ENCODE measurements around the gene ALAS1.
"Not testable (repeated sequence)": the region's sequence is repeated elsewhere in the genome, so short reads cannot be mapped to it uniquely, and the experiment has no call there.

Gene ALAS1

DNA sequence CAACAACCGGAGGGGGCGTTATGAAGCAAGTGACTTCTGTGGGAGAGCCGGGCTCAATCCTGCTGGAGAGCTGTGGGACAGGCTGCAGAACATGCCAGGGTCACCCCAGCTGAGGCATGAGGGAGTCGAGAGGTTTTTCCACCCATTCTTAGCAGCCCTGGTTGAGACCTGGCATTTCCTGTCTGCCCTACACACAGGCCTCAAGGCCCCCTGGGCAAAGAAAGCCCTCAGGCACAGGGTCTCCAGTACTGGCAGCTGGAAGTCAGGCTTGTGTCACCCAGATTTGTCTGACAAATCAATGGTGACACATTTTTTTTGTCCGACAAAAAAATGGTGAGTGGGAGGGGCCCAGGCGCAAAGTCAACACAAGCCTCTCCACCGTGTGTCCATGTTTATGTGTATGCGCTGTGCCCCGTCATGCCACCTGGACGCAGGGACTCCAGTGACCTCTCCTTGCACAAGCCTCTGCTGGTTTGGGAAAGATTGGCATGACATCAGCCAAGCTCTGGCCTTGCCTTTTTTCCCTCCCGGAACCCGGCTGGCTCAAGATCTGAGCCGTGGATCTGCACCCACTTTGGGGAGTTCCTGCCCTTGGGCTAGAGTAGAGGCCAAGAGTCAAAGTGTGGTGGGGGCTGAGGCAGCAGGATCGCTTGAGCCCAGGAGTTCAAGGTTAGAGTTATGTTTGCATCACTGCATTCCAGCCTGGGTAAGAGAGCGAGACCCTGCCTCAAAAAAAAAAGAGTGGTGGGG is 20.8 kb upstream of the ALAS1 start:
- no peak for DNase-seq (ENCODE audit: low read depth, low spot score)

DNA sequence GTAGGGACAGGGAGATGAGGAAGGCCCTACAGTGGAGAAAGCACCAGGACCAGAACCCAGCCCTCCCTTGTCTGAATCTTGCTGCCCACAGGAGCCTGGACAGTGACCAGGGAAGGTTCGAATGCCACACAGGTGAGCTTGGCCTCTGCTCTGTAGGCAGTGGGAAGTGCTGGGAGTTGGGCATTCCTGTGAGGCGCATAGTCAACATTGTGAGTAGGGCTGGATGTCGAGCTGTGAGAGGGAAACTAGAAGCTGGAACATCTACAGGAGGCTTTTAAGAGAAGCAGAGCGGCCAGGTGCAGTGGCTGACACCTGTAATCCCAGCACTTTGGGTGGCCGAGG is 20.3 kb upstream of the ALAS1 start:
- no peak for DNase-seq (ENCODE audit: low read depth, low spot score)

DNA sequence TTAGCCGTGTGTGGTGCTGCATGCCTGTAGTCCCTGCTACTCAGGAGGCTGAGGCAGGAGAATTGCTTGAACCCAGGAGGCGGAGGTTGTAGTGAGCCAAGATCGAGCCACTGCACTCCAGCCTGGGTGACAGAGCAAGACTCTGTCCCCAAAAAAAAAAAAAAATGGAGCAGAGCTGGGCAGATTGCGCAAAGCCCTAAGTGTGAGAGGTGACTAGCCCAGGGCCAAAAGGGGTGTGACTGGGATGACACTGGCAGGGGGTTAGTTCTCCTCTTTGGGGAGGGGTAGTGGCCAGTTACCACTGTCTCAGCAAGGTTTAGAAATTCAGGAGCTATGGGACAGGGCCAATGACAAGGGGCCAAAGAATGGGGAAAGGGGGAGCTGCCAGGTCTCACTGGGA is 19.8 kb upstream of the ALAS1 start:
- not testable (repeated sequence) for DNase-seq (ENCODE audit: low read depth, low spot score)

DNA sequence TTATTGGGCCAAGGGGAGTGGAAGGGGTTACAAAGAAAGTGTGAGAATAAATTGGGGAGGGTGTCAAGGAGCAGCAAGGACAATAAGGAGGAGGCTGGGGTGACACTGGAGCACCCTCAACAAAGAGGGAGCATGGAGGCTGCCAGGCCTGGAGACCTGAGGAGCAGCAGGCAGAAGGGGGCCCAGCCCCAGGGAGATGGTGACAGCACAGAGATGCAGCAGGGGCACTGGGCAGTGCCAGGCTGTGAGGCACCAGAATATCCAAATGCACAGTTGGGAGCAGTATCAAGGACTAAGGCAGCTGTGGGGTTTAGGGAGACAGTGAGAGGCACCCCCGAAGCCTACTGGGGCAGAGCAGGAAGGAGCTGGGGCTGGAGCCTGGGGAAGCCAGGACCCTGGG is 19.4 kb upstream of the ALAS1 start:
- DNase-seq (ENCODE audit: low read depth, low spot score) = no peak

DNA sequence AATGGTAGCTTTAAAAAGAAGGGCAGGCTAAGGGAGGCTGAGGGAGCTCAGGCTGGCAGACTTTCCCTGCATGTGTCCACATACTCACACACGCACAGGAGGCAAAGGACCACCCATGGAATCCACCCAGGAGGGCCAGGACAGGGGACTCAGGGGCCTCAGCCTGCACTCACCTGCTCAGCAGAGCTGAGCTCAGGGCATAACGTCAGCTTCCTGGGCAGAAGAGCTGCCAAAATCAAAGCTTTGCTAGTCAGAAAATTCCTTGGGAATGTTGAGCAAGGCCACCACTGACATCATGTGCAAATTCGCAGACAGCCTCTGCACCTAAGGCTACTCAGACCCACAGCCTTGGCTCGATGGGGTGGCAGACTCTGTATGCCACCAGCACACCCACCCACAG is 16.4 kb upstream of the ALAS1 start:
- no peak for DNase-seq (ENCODE audit: low read depth, low spot score)

DNA sequence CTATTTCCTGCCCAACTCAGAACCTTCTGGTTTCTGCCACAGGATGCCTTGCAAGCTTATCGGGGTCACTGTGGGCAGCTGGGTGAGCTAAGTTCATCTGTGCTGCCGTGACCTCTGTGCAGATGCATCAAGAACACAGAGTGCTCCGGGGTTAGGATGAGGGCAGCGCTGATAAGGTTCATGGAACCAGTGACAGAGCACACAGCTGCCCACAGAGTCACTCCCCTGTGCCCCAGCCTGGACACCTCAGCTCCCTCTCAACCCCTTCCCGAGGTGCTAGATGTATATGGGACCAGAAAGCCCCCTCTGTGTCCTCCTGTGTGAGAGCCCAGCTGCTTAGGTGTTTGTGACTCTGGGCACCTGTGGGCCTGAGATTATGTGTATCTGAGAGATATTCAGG is 15.8 kb upstream of the ALAS1 start:
- DNase-seq (ENCODE audit: low read depth, low spot score) = no peak

DNA sequence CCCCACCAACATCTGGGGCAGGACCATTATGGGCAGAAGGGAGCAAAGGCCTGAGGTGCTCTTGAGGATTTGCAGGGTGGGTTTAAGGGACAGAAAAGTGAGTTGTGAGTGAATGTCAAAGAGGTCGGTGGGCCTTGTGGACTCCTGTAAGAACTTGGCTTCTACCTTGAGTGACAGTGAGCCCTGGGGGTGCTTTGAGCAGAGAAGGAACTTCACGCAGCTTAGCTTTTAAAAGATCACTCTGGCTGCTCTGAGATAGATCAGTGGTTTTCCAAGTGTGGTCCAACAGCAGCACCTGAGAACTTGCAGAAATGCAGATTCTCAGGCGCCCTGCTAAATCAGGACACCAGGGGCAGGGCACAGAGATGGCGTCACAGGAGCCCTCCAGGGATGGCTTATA is 15.3 kb upstream of the ALAS1 start:
- DNase-seq (ENCODE audit: low read depth, low spot score) = no peak

DNA sequence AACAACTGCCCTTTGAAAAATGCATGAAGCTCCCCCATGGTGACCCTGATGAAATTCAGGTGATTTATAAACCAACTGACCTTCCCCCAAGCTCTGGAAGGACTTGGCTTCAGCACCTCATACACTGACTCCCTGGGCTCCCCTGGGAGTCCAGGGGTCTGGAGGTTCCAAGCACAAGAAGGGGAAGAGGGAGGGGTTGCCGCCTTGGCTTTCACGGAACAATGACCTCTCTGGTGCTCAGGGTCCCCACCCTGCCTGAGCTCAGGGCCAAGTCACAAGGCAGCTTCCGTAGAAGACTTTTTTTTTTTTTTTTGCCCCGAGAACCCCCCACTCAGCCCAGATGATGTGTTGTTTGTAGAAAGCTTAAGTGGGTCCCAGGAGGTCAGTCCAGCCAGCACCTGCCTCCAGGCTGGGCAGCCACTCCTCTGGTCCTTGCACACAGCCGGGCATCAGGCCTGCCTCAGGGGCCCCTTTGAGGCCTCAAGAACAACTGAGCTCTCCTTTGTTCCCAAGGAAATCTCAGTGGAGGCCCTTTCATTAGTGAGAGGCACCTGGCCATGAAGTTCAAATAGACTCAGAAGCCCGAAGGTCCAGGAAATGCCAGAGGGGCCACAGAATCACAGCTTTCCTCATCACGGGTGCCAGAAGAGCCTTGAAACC is 14.0 kb upstream of the ALAS1 start:
- DNase-seq (ENCODE audit: low read depth, low spot score) = no peak

DNA sequence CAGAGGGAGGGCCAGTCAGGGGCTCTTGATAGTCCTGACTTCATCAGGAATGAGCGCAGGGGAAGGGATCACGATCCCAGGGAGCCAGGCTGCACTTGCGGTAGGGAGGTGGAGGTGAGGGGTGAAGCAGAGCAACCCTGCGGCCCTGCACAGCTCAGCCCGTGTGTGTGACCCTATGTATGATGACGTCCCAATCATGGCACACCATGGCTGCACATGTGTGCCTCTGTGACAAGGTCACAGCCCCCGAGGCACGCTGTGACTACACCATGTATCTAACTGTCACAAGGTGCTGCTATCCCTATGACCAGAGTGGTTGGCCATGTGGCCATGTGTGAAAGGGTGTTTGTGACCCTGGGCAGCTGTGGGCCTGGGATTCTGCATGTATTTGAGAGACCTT is 13.3 kb upstream of the ALAS1 start:
- no peak for DNase-seq (ENCODE audit: low read depth, low spot score)

DNA sequence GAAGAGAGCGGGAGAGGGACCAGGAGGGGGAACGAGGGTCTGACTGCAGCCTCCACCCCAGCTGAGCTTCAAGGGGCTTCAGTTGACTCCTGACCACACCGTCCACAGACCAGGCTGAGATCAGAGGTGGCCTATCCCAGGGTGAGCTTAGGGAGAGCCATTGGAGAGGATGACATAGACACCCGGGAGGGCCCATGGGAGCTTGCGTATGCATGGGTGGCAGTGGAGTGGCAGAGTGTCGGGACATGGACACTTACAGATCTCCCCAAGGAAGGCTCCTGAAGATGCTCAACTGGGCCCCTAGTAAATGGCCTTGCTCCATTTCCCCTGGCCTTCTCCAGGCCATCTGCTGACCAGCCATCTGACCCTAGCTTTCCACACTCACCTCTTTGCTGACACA is 12.6 kb upstream of the ALAS1 start:
- no peak for DNase-seq (ENCODE audit: low read depth, low spot score)

DNA sequence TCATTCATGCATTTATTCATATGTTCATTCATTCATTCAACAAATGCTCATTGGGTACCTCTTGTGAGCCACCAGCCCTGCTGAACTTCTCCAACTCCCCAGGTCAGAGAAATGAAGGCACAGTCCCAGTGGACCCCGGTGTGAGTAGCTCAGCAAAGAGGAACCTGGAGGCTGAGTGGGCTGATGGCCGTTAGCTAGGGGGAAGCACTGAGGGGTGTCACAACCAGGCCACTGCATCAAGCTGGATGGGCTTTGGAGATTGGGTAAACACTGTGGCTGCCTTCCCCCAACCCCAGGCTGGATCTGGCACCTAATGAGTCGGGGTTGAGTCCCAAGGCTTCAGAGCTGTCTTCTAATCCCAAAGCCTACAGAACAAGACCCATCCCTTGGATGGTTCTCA is 12.1 kb upstream of the ALAS1 start:
- no peak for DNase-seq (ENCODE audit: low read depth, low spot score)

DNA sequence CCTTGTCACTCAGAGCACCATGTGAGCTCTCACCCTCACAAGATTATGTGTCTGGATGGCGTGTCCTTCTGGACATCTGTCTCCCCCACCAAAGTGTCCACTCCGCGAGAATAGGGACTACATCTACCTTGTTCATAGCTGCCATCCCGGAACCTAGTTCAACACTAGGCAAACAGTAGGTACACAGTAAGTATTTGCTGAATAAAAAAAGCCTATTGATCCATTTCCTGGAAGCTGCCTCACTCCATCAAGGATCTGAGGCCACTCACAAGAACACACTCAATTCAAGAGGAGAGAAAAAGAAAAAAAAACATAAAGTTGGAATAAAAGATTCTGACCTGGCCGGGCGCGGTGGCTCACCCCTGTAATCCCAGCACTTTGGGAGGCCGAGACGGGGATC is 11.2 kb upstream of the ALAS1 start:
- no peak for DNase-seq (ENCODE audit: low read depth, low spot score)

DNA sequence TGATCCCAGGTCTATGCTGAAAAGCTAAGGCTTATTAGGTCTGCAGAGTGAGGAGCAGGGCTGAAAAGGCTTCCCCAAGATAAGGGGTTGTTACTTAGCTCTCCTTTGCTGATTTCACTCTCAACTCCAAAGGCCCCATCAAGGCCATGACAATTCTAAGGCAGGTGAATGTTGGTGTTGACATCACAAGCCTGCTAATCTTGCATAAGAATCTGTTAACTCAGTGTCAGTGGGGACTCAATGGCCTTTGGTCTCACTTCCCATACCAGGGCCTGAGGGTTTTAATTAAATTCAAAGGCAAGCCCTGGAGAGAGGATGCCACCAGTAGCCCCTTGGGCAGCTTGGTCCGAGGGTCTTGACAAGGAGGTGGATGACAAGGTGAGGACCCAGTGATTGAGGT is 9.4 kb upstream of the ALAS1 start:
- no peak for DNase-seq (ENCODE audit: low read depth, low spot score)

DNA sequence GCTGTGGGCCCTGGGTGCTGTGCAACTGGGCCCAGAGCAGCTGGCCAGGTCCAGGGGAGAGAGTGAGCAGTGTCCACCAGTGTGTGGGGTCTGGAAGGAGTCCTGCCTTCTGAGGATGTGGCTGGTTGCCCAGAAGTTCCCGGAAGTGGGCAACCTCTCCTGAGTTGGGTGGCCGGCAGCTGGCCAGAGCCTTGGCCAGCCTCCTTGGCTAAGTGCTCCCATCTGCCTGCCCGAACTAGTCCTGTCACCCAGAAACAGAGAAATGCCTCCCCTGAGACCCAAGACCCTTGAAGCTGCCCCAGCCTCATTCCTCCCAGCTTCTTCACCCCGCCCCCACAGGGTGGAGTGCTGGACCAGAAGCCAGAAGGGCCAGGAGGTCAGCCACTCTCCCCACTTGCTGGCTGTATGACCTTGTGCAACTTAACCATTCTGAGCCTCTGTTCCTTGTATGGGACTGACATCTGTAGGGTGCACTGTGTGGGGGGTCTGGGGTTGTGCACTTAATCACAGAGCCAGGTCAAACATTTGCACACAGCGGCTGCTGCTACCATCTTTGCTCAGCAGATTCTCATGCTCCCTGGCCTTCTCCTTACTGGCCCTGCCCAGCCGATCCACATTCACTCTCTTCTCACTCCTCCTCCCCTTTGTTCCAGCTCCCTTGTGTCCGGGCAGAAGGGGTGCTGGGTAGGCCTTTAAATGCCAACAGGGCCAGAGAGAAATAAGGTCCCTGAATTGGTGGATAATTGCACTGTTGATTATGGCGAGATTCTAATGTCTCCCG is 7.5 kb upstream of the ALAS1 start:
- DNase-seq (ENCODE audit: low read depth, low spot score) = no peak

DNA sequence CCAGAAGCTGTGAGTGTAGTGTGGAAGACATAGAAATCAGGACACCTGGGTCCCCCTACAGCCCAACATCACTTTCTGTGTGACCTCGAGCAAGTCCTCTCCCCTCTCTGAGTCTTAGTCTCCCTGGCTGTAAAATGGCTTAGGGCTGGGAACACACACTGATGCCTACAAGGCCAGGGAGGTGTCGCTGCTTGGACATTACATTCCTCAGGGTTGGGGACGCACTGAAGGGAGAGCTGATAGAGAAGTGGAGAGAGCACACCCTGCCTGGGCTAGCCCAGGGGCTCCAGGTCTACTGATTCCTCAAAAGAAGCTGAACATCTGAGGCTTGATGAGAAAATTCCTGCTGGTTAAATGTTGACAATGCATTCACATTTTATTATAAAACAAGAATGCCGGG is 6.3 kb upstream of the ALAS1 start:
- DNase-seq (ENCODE audit: low read depth, low spot score) = no peak

DNA sequence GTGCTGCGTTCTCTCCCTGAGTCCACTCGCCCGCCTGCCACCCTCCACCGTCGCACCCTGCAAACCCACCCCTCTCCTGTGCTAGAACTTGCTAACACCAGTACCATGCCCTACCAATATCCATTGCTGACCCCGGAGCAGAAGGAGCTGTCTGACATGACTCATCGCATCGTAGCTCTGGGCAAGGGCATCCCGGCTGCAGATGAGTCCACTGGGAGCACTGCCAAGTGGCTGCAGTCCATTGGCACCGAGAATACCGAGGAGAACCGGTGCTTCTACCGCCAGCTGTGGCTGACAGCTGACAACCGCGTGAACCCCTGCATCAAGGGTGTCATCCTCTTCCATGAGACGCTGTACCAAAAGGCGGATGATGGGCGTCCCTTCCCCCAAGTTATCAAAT is 4.9 kb upstream of the ALAS1 start:
- DNase-seq (ENCODE audit: low read depth, low spot score) = no peak

DNA sequence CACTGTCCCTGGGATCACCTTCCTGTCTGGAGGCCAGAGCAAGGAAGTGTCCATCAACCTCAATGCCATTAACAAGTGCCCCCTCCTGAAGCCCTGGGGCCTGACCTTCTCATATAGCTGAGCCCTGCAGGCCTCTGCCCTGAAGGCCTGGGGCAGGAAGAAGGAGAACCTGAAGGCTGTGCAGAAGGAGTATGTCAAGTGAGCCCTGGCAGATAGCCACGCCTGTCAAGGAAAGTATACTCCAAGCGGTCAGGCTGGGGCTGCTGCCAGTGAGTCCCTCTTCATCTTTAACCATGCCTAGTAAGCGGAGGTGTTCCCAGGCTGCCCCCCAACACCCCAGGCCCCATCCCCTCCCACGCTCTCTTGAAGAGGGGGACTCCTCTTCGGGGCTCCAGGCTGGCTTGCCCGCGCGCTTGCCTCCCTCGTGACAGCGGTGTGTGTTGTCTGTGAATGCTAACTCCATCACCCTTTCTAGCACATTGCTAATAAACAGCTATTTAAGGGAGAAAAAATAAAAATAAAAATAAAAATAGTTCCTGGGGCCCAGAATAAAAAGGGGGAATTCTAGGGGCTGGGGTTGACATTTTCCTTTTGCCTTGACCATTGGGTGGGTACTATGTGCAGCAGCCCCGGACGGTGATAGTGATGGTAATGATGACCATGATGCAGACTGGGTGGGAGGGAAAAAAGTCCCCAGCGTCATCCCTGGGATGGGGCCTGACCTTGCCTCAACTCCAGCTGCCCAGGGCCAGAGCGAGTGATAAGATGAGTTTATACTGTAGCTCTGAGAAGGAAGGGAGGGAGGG is 3.3 kb upstream of the ALAS1 start:
- DNase-seq (ENCODE audit: low read depth, low spot score) = no peak

DNA sequence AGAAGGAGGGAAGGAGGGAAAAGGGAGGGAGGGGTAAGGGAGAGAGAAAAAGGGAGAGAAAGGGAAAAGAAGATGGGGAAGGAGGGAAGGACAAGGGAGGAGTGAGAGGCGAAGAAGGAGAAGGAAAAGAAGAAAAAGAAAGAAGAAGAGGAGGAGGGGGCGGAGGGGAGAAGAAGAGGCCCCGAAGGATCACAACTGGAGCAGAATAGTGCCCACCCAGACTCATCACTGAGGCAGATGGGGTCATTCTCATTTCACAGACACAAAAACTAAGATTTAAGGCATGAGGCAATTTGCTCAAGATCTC is 2.7 kb upstream of the ALAS1 start:
- no peak for DNase-seq (ENCODE audit: low read depth, low spot score)

DNA sequence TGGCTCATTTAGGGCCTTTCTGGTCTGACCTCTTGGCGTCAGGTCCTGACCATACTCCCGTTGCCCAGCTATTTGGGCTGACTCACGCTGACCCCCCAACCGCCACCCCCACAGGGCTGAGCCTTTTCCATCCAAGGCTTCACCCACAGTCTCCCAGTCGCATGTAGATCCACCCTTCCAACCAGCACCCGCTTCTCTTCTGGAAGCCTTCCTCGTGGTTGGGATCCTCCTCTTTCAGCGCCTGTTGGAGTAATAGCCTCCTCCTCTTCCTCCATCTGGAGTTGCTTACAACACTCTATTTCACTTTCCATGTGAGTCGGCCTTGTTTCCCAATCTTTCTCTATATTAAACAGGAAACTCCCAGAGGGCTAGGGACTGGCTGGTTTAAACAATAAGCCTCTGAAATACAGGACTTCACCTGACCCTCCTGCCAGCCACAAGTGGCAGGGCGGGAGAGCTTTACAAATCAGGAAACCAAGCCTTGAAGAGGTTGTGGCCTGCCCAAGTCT is 2.1 kb upstream of the ALAS1 start:
- DNase-seq (ENCODE audit: low read depth, low spot score) = no peak

DNA sequence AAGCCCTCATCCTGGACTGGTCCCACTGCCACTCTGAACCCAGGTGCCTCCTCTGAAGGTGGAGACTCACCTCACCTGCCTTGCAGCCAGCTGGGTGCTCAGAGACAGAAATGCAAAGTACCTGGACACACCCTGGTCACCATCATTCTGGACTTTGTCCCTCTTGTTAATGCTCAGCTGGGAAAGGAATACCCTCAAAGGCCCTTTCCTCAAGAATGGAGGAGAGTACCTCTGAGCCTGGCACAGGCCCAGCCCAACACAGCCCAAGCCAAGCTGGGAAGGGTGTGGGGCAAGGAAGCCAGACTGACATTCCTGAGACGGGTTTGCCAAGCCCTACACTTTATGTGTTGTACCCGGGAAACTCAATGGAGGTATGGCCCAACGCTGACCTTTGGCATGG is 983 bp upstream of the ALAS1 start:
- no peak for DNase-seq (ENCODE audit: low read depth, low spot score)

DNA sequence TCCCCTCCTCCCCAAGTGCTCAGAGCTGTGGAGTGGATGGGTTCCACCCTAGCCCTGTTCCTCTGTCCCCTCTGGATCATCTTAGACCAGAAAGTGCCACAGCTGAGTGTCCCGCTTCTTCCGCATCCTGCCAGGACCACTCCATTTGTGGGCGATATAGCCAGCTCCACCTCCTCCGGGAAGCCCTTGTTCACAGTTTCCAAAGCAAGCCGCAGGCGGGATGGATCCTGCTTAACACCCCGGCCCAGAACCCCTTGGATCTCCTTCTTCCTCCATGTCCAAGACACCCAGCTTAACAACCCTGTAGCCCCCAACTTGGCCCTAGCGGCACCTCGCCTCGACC is 490 bp upstream of the ALAS1 start:
- DNase-seq (ENCODE audit: low read depth, low spot score) = no peak
